Measurements from ENCODE around the gene COL5A1.

GRCh38 chr9:134691695-134692572 lies 50.3 kb downstream of the COL5A1 start:
- TF ChIP-seq CTCF (IDR thresholded peaks at IDR 0.05; ENCODE audit: borderline replicate concordance, extremely low read depth, low read length, poor library complexity, severe bottlenecking) (no peak), EZH2 (IDR thresholded peaks at IDR 0.05; ENCODE audit: borderline replicate concordance, low read depth, low read length, severe bottlenecking) (no peak)

Data from DND-41 (cell line).